NB4 (cell line): ENCODE measurements around the gene DUOXA2.
"Not testable (repeated sequence)": the region's sequence is repeated elsewhere in the genome, so short reads cannot be mapped to it uniquely, and the experiment has no call there.

Source experiments
- DNase-seq: peaks from one replicate; pipeline ENCODE4 v3.0.0; 2010; ENCODE audit warnings: low read depth
- H3K4me3 ChIP-seq: one replicate; pipeline ENCODE4 v1.5.1; 2011; ENCODE audit warnings: mild to moderate bottlenecking, low read depth, low read length, moderate library complexity
- MYC ChIP-seq: IDR thresholded peaks from 2 replicates; pipeline ENCODE4 v1.6.1; 2011; ENCODE audit warnings: low read depth, low read length
- POLR2A ChIP-seq: IDR thresholded peaks from 2 replicates; pipeline ENCODE4 v1.6.1; 2011; ENCODE audit warnings: mild to moderate bottlenecking; ENCODE audit not compliant: insufficient read length; ENCODE audit errors: extremely low read depth
- TF ChIP-seq, protein P1 (sequence below): IDR thresholded peaks from 2 replicates; pipeline ENCODE4 v1.6.1; 2011; ENCODE audit warnings: low read depth, low read length
- TF ChIP-seq, protein P2 (sequence below): IDR thresholded peaks from one replicate; pipeline ENCODE4 v1.5.1; 2012; ENCODE audit warnings: low read depth, low read length

Gene DUOXA2

DNA sequence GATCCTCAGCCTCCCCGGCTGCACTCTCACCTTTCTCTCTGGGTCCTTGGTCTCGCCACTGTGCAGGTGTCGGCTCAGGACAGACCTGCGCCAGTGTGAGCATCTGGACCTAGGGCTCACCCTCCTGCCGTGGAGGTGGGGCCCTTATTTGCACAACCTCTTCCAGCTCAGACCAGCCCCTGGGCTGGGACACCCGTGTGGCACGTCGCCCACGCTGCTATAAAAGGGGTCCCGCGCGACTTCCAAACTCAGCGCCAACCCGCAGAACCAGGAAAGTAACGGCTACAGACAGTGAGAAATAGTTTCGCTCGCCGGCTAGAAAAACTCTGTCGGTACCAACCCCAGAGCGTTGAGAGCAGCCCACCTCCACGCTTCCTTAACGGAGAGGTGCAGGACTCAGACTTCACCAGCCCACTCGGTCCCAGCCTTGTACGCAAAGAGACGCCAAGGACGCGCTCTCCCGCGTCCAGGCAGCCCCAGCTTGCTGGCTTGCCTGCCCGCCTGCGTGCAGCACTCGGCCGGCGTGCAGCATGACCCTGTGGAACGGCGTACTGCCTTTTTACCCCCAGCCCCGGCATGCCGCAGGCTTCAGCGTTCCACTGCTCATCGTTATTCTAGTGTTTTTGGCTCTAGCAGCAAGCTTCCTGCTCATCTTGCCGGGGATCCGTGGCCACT, at the start of gene DUOXA2, which contains the start of gene DUOX2:
Gene DUOXA2, plus strand, starts transcription at position 251 of the 675 bp plus-strand sequence. Its CDS starts 280 bp downstream, at position 531.
Gene DUOX2, minus strand, starts transcription at position 97 of the 675 bp plus-strand sequence. CDS start 761 bp downstream, outside the sequence.
- TF ChIP-seq POLR2A: no peak
- TF ChIP-seq, protein P1, sequence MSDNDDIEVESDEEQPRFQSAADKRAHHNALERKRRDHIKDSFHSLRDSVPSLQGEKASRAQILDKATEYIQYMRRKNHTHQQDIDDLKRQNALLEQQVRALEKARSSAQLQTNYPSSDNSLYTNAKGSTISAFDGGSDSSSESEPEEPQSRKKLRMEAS: no peak
- TF ChIP-seq MYC: no peak
- TF ChIP-seq, protein P2, sequence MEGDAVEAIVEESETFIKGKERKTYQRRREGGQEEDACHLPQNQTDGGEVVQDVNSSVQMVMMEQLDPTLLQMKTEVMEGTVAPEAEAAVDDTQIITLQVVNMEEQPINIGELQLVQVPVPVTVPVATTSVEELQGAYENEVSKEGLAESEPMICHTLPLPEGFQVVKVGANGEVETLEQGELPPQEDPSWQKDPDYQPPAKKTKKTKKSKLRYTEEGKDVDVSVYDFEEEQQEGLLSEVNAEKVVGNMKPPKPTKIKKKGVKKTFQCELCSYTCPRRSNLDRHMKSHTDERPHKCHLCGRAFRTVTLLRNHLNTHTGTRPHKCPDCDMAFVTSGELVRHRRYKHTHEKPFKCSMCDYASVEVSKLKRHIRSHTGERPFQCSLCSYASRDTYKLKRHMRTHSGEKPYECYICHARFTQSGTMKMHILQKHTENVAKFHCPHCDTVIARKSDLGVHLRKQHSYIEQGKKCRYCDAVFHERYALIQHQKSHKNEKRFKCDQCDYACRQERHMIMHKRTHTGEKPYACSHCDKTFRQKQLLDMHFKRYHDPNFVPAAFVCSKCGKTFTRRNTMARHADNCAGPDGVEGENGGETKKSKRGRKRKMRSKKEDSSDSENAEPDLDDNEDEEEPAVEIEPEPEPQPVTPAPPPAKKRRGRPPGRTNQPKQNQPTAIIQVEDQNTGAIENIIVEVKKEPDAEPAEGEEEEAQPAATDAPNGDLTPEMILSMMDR: no peak
- DNase-seq: no peak
- H3K4me3 ChIP-seq: no peak within 1 kb of the TSS

DNA sequence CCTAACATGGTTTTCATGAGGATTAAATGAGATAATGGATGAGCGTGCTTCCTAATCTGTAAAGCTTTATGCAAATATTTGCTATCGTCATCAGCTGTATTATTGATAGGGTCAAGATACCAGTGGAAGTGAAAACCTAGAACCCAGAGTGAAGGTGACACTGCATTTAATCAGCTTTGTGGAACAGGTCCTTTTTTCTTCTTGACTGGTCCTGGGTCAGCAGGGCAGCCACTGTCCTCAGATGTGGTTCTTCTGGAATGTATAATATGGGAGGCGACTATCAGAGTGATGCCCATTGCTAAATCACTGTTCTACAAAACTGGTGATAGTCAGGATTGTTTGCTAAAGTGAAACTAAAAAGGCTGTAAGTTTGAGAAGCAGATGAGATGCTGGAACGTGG, 49.7 kb upstream of the DUOXA2 start:
- no peak for DNase-seq
- H3K4me3 ChIP-seq: no peak overlapping the region
- TF ChIP-seq POLR2A: no peak
- TF ChIP-seq, protein P2: no peak
- TF ChIP-seq, protein P1: no peak
- no peak for TF ChIP-seq MYC

DNA sequence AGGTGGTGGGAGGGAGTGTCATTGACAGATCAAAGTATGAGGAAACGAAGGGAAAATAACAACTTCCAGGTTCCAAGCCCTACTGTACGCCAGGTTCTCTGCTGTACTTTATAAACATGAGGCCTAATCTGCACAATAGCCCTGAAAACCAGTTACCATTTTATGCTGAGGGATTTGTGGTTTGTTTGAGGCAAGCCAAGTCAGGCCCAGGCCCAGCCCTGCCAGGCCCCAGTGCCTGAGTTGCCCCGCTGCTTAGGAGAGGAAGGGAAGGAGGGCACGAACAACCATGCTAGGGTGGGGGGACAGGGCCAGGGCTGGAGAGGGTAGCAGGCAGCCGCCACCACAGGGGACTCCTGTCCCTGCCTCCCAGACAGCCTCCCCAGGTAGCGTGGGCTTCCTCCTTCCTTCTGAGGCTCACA, 44.2 kb upstream of the DUOXA2 start:
- H3K4me3 ChIP-seq, DNase-seq: not testable (repeated sequence)

DNA sequence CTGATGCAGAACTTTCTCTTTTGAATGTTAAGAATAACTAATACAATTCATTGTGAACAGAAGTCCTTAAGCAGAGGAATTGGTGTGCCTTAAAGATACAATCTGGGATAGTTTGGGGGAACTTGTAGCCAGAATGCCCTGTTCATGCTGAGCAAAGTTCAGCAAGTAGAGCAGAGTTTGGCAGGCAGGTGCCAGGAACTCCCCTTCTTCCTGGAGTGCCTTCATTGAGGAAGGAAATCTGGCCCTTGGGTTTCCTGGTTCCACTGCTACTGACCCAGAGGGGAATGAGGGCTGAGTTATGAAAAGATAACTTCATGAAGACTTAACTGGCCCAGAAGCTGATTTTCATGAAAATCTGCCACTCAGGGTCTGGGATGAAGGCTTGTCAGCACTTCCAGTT, 40.5 kb upstream of the DUOXA2 start:
- H3K4me3 ChIP-seq, DNase-seq: not testable (repeated sequence)

DNA sequence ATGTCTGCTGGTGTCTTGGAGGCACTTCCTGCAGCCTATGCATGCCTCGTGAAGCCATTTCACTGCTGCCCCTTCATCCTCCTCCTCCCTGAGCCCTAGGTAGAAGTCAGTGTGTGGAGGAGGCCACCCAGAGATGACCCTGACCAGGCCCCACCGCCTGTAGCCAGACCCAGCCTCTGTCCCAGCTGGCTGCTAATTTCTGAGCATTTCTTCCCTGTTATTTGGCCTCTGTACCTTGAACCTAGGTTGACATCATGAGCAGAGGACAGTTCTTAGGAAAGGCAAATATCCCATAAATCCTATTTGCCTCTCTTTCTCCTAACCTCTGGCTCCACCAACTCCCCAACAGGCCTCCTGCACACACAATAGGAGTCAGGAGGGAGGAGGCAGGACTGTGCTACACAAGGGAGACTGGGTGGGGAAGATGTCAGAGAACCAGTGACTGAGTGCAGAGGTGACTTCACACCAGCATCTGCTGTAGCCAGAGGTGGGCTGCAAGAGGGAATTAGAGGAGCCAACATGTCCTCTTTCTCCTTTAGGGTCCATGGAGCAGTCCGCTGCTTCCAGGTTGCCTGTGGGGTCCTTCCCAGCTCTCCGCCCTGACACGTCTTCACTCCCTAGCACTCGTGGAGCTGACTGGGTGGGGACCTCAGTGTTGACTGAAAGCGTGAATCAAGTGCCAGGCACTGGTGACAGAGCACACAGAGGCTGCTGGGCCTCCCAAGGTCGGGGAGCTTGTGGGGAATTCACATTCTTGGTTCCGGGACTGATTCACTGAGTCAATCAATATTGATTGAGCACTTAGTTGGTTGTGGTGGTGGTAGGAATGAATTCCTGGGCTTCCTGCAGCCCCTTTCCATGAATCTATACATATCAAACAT, 38.4 kb upstream of the DUOXA2 start:
- DNase-seq: not testable (repeated sequence)

DNA sequence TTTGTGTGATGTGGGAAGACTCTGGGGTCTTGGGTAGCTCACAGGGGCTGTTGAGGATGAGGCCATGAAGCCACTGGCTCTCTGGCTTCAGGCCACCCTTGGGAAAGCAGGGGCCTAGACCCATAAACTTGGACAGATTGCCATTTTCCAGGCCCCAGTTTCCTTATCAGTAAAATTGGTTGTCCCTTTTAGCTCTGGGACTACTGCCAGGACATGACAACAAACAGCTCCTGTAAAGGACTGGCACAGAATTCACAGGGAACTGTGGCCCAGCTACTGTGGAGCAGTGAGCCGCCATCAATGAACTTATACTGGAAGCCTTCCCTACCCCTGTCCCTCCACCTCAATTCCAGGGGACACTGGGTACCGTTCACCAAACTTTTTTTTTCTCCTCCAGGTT, 36.7 kb upstream of the DUOXA2 start:
- H3K4me3 ChIP-seq, DNase-seq: not testable (repeated sequence)

More for the DNA sequence above, 38.4 kb upstream of the DUOXA2 start:
- H3K4me3 ChIP-seq: not testable (repeated sequence)

DNA sequence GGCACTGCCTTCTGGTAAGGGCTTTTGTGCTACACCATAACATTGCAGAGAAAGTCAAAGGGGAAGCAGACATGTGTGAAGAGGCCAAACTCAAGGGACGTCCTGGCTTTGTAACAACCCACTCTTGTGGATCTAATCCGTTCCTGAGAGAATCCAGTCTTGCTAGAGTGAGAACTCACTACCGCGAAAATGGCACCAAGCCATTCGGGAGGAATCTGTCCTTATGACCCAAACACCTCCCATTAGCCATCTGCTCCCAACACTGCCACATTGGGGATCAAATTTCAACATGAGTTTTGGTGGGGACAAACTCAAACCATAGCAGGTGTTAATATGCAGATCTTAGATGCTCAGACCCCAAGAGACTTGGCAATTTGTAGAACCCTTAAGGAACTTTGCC, 34.9 kb upstream of the DUOXA2 start:
- not testable (repeated sequence) for H3K4me3 ChIP-seq, DNase-seq

DNA sequence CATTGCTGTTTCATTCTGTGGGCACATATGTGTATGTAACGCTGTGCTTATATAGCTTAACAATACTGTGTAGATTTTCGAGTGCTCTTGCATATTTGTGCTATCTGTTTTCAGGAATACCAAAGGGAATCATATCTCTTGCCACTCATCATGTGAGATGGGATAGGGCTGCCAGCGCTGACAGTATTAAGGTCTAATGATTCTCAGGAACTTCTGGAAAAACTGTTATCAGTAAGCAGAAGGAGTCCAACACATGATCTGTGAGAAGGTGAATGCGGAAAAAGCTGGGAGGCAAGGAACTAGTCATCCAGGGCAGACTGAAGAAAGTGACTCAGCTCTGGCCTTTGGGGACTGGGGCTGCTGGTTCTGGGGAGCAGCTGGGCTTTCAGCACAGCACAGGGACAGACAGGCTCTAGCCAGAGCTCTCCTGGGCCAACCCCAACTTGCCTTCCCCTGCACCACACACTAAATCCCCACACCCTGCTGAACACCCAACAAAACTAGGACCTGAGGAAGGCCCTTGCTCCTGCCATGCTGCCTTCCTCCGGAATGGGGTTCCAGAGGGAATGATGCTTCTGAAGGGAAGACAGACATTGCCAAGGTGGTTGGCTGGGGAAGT, 34.4 kb upstream of the DUOXA2 start:
- not testable (repeated sequence) for DNase-seq, H3K4me3 ChIP-seq

DNA sequence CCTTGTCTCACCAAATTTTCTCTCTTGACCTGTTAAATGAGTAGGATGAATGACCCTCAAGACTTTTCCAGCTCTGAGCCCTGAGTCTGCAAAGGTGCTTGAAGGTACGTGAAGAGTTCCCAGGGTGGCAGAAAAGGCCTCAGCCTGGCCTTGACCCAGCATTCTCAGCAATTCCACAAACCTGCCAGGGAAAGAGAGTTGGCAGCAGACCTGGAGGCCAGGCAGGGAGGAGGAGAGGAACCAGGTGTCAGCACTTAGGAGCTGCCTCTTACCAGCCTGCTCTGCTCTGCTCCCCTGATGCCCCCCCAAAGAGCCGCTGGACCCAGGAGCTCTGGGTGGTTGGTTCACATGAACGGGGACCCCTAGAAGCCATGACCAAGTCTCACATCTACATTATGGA, 33.5 kb upstream of the DUOXA2 start:
- not testable (repeated sequence) for H3K4me3 ChIP-seq, DNase-seq

DNA sequence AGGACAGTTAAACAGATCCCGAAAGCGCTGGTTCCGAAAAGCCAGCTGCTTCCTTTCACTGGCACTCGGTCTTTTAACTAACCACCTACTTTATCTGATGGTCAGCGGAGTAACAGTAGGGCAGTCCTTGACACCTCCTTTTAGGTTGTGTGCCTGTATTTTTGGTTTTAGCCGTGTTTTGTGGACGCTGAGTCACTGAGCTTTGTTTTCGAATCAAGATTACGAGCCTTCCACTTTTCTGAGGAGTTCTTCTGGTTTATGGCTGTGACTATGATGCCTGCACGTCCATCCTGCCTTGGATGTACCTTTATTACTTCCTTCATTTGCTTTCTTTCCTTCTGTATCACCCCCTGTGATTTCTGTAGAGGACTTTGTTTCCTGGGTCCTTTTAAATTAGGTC, 31.7 kb upstream of the DUOXA2 start:
- not testable (repeated sequence) for DNase-seq

More for the DNA sequence above, 31.7 kb upstream of the DUOXA2 start:
- not testable (repeated sequence) for H3K4me3 ChIP-seq
